ENCODE results near the gene KLHL40.

Gene KLHL40

GRCh38 chr3:42728668-42729364 is 43.5 kb downstream of the KLHL40 start:
- no peak for DNase-seq

GRCh38 chr3:42729404-42730145 is 44.2 kb downstream of the KLHL40 start:
- DNase-seq = no peak

GRCh38 chr3:42730294-42730693 is 45.0 kb downstream of the KLHL40 start:
- DNase-seq = no peak

- DNase-seq = no peak
Measured at GRCh38 chr3:42730706-42731420, 45.5 kb downstream of the KLHL40 start.

GRCh38 chr3:42731476-42732195 is 46.3 kb downstream of the KLHL40 start:
- no peak for DNase-seq

GRCh38 chr3:42732196-42732828 is 47.0 kb downstream of the KLHL40 start:
- DNase-seq = no peak

GRCh38 chr3:42732829-42733459 is 47.6 kb downstream of the KLHL40 start:
- no peak for DNase-seq

GRCh38 chr3:42733501-42734262 is 48.3 kb downstream of the KLHL40 start:
- no peak for DNase-seq

- no peak for DNase-seq
Measured at GRCh38 chr3:42734263-42734860, 49.0 kb downstream of the KLHL40 start.

GRCh38 chr3:42735019-42735418 is 49.7 kb downstream of the KLHL40 start:
- no peak for DNase-seq

- no peak for DNase-seq
Measured at GRCh38 chr3:42735615-42736014, 50.3 kb downstream of the KLHL40 start.

- DNase-seq = no peak
Measured at GRCh38 chr3:42736081-42736480, 50.7 kb downstream of the KLHL40 start.

GRCh38 chr3:42736531-42736930 is 51.2 kb downstream of the KLHL40 start:
- no peak for DNase-seq

GRCh38 chr3:42739401-42740158 is 54.2 kb downstream of the KLHL40 start:
- no peak for DNase-seq

- DNase-seq = no peak
Measured at GRCh38 chr3:42741796-42742195, 56.5 kb downstream of the KLHL40 start.
